GM08714 (cell line): ENCODE measurements around the gene TRAF1.

Experiments used
- H3K4me3 ChIP-seq: fragments of 200-500 bp; sonication (Bioruptor generic); 2 replicates; pipeline ENCODE4 v1.5.1; 2014; ENCODE audit warnings: mild to moderate bottlenecking, low read length, inconsistent platforms
- ZNF274 ChIP-seq: IDR thresholded peaks from 2 replicates; pipeline ENCODE4 v1.6.1; 2012; ENCODE audit warnings: mild to moderate bottlenecking, low read depth, low read length

Gene TRAF1

GRCh38 chr9:120913647-120914264, 12.8 kb downstream of the TRAF1 start:
- H3K4me3 ChIP-seq: no peak overlapping the region
- no peak for TF ChIP-seq ZNF274

DNA sequence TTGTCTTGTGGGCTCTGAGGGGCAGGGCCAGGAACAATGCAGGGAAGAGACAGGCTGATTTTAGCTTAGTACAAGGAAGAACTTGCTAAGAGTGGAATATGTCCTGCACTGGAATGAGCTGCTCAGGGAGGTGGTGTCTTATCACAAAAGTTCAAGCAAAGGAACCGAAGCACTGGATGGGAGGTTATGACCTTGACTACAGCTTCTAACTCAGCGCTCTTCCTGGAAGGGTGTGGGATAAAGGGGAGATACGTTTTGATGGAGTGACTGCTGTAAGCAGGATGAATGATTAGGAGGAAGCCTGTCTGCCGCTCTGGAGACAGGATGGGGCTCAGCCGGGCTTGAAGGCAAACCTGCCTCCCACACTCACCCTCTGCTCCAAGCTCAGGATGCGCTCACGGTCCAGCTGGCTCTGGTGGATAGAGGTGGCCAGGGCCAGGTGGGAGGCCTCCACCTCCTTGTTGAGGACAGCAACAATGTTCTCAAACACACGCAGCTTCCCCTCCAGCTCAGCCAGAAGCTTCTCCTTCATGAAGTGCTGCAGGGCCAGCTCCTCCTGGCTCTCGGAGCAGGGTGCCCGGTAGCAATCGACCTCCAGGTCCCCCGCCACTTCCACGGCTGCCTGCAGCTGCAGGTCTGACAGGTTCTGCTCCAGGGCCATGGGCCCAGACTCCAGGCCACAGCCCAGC, 13.5 kb downstream of the TRAF1 start:
- no peak for TF ChIP-seq ZNF274
- no peak overlapping the region for H3K4me3 ChIP-seq

GRCh38 chr9:120911295-120911837, 15.2 kb downstream of the TRAF1 start:
- no peak for TF ChIP-seq ZNF274
- no peak overlapping the region for H3K4me3 ChIP-seq

DNA sequence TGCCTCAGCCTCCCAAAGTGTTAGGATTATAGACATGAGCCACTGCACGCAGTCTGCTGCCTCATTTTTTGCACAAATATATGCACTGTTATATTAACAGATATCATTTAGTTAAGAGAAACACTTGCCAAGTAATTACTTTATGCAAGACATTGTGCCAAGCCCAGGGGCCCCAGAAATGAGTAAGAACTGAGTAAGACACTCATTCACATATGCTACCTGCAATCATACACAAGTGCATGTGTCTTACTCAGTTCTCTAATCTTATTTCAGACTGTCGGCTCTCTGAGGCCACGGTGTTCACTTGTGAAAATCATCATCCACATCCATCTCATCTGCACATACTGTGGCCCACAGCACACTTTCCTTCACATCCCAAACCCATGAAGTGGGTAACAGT, 16.0 kb downstream of the TRAF1 start:
- no peak for TF ChIP-seq ZNF274
- H3K4me3 ChIP-seq: no peak overlapping the region

- no peak for TF ChIP-seq ZNF274
- no peak overlapping the region for H3K4me3 ChIP-seq
Measured at GRCh38 chr9:120909904-120910303, 16.7 kb downstream of the TRAF1 start.

- TF ChIP-seq ZNF274: no peak
- no peak overlapping the region for H3K4me3 ChIP-seq
Measured at GRCh38 chr9:120905315-120906164, 21.1 kb downstream of the TRAF1 start.

DNA sequence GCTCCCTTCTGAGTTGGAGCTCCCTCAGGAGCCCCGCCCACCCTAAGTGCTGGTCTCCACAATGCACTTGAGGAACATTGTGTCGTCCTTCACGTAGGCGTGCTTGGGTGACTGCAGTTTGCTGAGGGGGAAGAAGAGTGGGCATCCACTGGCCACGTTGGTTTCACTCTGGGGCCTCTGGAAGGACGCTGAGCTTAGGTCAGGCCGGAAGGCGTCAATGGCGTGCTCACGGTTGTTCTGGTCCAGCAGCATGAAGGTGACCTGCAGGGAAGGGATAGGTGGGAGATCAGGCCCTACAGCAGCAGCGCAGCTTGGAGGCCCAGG, 21.7 kb downstream of the TRAF1 start:
- no peak overlapping the region for H3K4me3 ChIP-seq
- no peak for TF ChIP-seq ZNF274

GRCh38 chr9:120904061-120904977, 22.3 kb downstream of the TRAF1 start:
- no peak for TF ChIP-seq ZNF274
- no peak overlapping the region for H3K4me3 ChIP-seq

DNA sequence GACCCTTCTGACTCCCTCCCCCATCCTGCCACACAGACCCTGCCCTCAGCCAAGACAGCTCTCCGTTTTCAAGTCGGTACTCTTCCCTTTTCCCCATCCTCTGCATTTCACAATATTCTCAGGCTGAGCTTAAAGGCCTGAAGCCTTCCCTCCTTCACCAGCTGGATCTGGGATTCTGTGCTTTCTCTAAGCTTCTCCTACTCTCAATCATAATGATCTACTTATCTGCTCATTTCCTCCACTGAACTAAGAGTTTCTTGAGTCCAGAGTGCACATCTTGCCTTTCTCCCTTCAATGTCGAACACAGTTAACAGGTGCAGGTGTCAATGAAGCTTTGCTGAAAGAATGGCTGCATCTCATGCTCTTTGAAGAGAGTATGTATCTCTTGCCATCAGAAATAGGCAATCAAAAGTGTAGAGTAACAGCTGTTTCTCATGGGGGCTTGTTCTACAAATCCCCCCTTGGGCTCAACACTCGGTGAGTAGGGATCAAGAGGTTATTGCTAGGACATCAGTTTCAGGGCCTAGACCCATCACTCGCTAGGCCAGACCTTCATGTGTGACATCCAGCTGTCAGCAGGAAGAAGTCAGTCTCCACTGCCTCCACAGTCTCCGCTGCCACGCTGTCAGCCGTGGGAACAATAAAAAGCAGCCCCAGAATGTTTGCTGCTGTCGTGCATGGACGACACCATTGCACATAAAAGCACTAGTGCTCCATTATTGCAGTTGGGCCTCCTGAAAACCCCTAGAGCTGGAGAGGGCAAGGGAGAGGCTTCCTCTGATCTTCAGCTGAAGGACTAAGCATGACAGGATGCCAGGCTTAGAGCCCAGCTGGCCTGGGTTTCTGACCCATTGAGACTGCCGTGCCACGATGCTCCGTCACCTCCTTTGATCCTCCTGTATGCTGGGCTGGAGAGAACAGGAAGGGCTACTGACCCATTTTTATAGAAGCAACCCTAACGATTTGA, 23.7 kb downstream of the TRAF1 start:
- TF ChIP-seq ZNF274: no peak
- H3K4me3 ChIP-seq: no peak overlapping the region

DNA sequence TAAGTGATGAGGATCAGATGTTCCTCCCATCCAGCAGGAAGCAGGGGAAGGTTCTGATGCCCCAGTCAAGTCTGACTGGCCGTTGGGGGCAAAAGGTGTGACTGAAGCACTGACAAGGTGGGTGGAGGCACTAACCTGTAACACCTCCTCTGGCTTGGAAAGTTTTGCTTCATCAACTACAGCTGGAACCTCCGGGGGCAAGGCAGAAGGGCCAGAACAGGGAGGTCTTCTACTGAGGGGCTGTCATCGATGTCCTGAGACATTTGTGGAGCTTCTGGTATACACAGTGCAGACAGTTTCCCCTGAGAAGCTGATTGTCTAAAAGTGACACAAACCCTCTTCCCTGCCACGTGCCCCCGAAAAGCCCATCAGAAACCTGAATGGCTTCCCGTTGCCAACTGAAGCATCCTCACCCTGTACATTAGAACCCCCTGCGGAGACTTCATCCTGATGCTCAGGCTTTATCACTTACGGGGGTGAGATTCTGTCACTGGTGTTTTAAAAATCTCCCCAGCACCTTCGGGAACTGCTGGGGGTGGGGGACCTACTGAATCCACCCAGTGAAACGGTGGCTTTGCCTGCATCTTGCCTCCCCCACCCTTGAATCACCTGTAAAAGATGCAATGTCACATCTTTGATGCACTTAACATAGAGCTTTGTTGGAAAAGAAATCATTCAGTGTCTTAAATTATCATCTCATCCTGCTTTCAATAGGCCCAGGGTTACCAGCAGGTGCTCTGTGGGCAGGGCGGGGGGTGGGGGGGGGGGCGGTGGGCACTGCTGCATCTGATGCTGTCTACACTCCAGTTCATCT, 24.6 kb downstream of the TRAF1 start:
- no peak for TF ChIP-seq ZNF274
- H3K4me3 ChIP-seq: no peak overlapping the region

DNA sequence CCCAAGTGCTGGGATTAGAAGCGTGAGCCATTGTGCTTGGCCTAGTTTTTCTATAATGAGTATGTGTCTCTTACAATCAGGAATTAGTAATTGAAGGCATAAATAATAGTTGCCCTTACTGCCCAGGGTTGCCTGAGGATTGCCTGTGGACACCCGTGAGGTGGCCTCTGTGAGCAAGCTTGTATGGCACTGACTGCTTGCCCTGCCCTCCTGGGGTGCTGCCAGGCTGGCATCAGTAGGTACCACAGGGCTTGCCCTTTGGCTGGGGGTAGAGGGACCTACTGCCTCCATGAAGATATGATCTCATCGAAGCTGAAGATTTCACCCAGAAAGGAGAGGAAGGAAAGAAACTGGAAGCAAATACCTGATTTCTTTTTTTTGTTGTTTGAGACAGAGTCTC, 25.8 kb downstream of the TRAF1 start:
- TF ChIP-seq ZNF274: no peak
- no peak overlapping the region for H3K4me3 ChIP-seq

DNA sequence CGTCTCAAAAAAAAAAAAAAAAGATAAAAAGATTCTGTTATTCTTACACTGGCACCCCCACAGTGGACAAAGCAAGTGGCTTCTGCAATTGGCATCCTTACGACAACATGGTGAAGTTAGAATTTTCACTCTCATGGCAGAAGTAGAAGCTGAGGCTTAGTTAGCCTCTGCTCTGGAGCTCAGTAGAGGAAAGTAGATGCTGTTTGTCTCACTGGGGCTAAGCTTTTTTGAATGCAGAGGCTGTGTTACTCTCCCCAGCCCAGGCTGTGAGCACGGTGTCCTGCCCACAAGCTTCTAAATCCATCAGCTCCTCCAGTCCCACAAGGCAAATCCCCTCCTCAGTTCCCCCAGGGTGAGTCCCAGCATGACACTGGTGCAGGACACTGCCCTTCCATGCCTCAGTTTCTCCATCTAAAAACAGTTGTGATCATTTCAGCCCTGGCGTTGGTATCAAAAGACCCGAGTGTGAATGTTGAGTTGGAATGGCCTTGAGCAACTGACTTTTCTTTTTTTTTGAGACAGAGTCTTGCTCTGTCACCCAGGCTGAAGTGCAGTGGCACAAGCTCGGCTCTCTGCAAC, 27.0 kb downstream of the TRAF1 start:
- no peak overlapping the region for H3K4me3 ChIP-seq
- no peak for TF ChIP-seq ZNF274

DNA sequence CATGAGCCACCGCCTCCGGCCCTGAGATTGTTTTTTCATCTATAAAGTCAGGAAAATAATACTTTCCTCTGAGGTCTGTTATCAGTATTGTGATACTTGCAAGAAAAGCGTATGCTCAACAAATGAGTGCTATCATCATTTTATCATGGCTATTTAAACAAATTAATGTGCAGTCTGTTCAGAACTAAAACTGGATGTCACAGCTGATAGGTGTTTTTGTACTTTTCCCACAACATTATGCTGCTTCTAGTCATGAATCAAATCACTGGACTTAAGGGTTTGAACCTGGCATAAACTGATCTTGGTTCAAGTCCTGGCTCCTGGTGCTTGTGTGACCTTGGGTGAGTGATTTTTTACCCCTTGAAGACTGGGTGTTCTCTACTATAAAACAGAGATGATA, 28.2 kb downstream of the TRAF1 start:
- no peak overlapping the region for H3K4me3 ChIP-seq
- TF ChIP-seq ZNF274: no peak
